Kidney (tissue), 14 donors: ENCODE data around the gene TAMM41. TPM values are rescaled to one million over a fixed set of nuclear protein-coding genes. Genes with fewer than 3 reads are reported as not detected.
A peak's percentile ranks its signal among the peaks of the same experiment; 100 is the strongest.

Experiments
- DNase-seq, 5 donors: peaks; one replicate each; pipeline ENCODE4 v3.0.0-alpha.2; 2013 to 2020
- FAIRE-seq: peaks from 2 replicates; lab custom pipeline; 2012; peaks lifted over from hg19 to GRCh38; lab: Jason Lieb, UNC
- H3K27ac ChIP-seq, 2 donors: one replicate each; pipeline ENCODE4 v1.7.0; 2013; ENCODE audit warnings: low read depth in 2 of 2, low read length in 2 of 2, inconsistent platforms in 1 of 2
- H3K27me3 ChIP-seq: one replicate; pipeline ENCODE4 v1.7.1; 2013; ENCODE audit warnings: low read length, inconsistent platforms; ENCODE audit not compliant: control insufficient read depth, insufficient read depth
- H3K36me3 ChIP-seq, 3 donors: one replicate each; pipeline versions ENCODE4 v1.7.0 to v1.7.1; 2013; ENCODE audit warnings: low read length in 3 of 3, control low read depth in 1 of 3, inconsistent platforms in 1 of 3; ENCODE audit not compliant: insufficient read depth in 3 of 3, control insufficient read depth in 2 of 3
- H3K4me1 ChIP-seq, 3 donors: one replicate each; pipeline versions ENCODE4 v1.7.0 to v1.7.1; 2013; ENCODE audit warnings: low read length in 3 of 3, inconsistent platforms in 1 of 3, low read depth in 1 of 3; ENCODE audit not compliant: control insufficient read depth in 2 of 3, insufficient read depth in 2 of 3
- H3K4me3 ChIP-seq, 3 donors: one replicate each; pipeline versions ENCODE4 v1.7.0 to v1.8.1; 2013; ENCODE audit warnings: low read length in 3 of 3, control low read depth in 1 of 3, inconsistent platforms in 1 of 3
- H3K9ac ChIP-seq, 3 donors: one replicate each; pipeline versions ENCODE4 v1.7.0 to v1.7.1; 2013; ENCODE audit warnings: low read length in 3 of 3, control low read depth in 1 of 3, inconsistent platforms in 1 of 3
- H3K9me3 ChIP-seq, 3 donors: one replicate each; pipeline versions ENCODE4 v1.7.0 to v1.7.1; 2013; ENCODE audit warnings: low read length in 3 of 3, control low read depth in 1 of 3, inconsistent platforms in 1 of 3; ENCODE audit not compliant: control insufficient read depth in 2 of 3, insufficient read depth in 1 of 3
- CTCF ChIP-seq: IDR thresholded peaks from 3 replicates; pipeline ENCODE4 v1.5.1; 2012; ENCODE audit warnings: mild to moderate bottlenecking, moderate library complexity, borderline replicate concordance; ENCODE audit not compliant: insufficient read depth; ENCODE audit errors: extremely low read depth
- intact Hi-C: fragments of 100-400 bp; cut with DNase I; formaldehyde crosslinking; loops from one replicate; pipeline ENCODE4 v1.11.1; 2022
- polyA plus RNA-seq: library from polyadenylated mRNA; stranded (reverse); fragments of 350-450 nt; fragmentation: Illumina TruSeq; extraction: RNeasy Lipid Tissue Mini Kit (QIAGEN cat#74804); gene quantifications from one replicate; pipeline ENCODE4 v1.2.3, GENCODE V29; 2014; ENCODE audit warnings: low read depth, low replicate concordance; ENCODE audit not compliant: insufficient read depth
- total RNA-seq: library from RNA; stranded (reverse); fragmentation: NEBNext Ultra II Directional; extraction: Animal tissue kit (Norgen Biotek cat#: 25700); gene quantifications from one replicate; pipeline ENCODE4 v1.2.1, GENCODE V29; 2021
- donor health status: control.
- donor health status: control.
- donor health status: control.
- donor health status: control.
- donor health status: control.
- donor health status: DM: yes; HTN: yes; CAD: no.
- donor health status: Normal renal cell carcinoma (clear cell type).

The TAMM41 gene
- total and polyA plus RNA-seq, 2 donors from 2014 or later: 10.3 to 19.4 TPM

GRCh38 chr3:11818033-11818432, 28.7 kb downstream of the TAMM41 start:
- intact Hi-C loops: no loop called here
- FAIRE-seq: no peak
- no peak for TF ChIP-seq CTCF

GRCh38 chr3:11815111-11815510, 31.6 kb downstream of the TAMM41 start:
- no peak for FAIRE-seq
- Histone ChIP-seq H3K36me3 (peaks cover 0 to 5% (median 4%) of the 10 kb centered on the region in 3 donors), H3K4me1 (no peaks in the 10 kb centered on the region), H3K9ac (no peak overlapping the region), H3K4me3 (no peak overlapping the region), H3K27me3 (no peaks in the 10 kb centered on the region), H3K27ac (no peak overlapping the region), H3K9me3 (no peaks in the 10 kb centered on the region)
- peak in 3 of 5 donors; percentile 24 to 71 (median 70) for DNase-seq
- TF ChIP-seq CTCF: no peak
- intact Hi-C loops: no loop called here

More at GRCh38 chr3:11818033-11818432, 28.7 kb downstream of the TAMM41 start:
- Histone ChIP-seq H3K27ac (no peak overlapping the region), H3K36me3 (peaks cover 0 to 4% (median 0%) of the 10 kb centered on the region in 3 donors), H3K4me3 (no peak overlapping the region), H3K27me3 (no peaks in the 10 kb centered on the region), H3K9ac (no peak overlapping the region), H3K9me3 (no peaks in the 10 kb centered on the region), H3K4me1 (peaks cover 0 to 4% (median 0%) of the 10 kb centered on the region in 3 donors)
- DNase-seq: peak in 1 of 5 donors; percentile 22

- no peaks in the 10 kb centered on the region for H3K9me3 ChIP-seq
- H3K9ac ChIP-seq: no peak overlapping the region
- intact Hi-C loops: no loop called here
- no peak overlapping the region for H3K27ac ChIP-seq
- TF ChIP-seq CTCF: no peak
- no peak overlapping the region for H3K4me3 ChIP-seq
- FAIRE-seq: no peak
- H3K36me3 ChIP-seq: peaks cover 0 to 9% (median 4%) of the 10 kb centered on the region in 3 donors
- no peaks in the 10 kb centered on the region for H3K4me1 ChIP-seq
- no peaks in the 10 kb centered on the region for H3K27me3 ChIP-seq
- DNase-seq: peak in 4 of 5 donors; percentile 48 to 64 (median 53)
These were observed 32.0 kb downstream of the TAMM41 start for GRCh38 chr3:11814663-11815062.

- Histone ChIP-seq H3K27ac (no peak overlapping the region), H3K4me3 (no peak overlapping the region), H3K4me1 (peaks cover 0 to 3% (median 0%) of the 10 kb centered on the region in 3 donors), H3K36me3 (peaks cover 0 to 36% (median 9%) of the 10 kb centered on the region in 3 donors), H3K27me3 (no peaks in the 10 kb centered on the region), H3K9me3 (no peaks in the 10 kb centered on the region), H3K9ac (no peak overlapping the region)
- no peak for FAIRE-seq
- DNase-seq: no peak
- intact Hi-C loops: no loop called here
- TF ChIP-seq CTCF: no peak
These were observed 36.4 kb downstream of the TAMM41 start for GRCh38 chr3:11810276-11810675.
